Measurements from ENCODE around the gene C1orf210. TPM values are rescaled to one million over a fixed set of nuclear protein-coding genes. Genes with fewer than 3 reads are reported as not detected.
A peak's percentile ranks its signal among the peaks of the same experiment; 100 is the strongest.

Gene C1orf210
- polyA plus RNA-seq, 3 donors, result 0.05 TPM; not detected in 2

- Histone ChIP-seq H3K4me3 (replicated peaks in 1 of 3; ENCODE audit: low read depth in 2 of 3, low read length in 3 of 3) (no peak overlapping the region), H3K27me3 (ENCODE audit: control insufficient read depth in 2 of 2, insufficient read depth in 2 of 2, low read length in 2 of 2) (no peaks in the 10 kb centered on the region), H3K79me2 (ENCODE audit: insufficient read depth, low read length) (no peaks in the 10 kb centered on the region), H3K9ac (ENCODE audit: insufficient read depth, low read length, poor library complexity, severe bottlenecking) (no peak overlapping the region), H3K27ac (ENCODE audit: low read depth in 1 of 2, low read length in 2 of 2) (no peak overlapping the region), H2AFZ (ENCODE audit: insufficient read depth, low read depth, low read length, poor library complexity, severe bottlenecking) (no peak overlapping the region), H3K9me3 (replicated peaks in 1 of 2; ENCODE audit: control insufficient read depth in 1 of 2, insufficient read depth in 1 of 2, low read length in 2 of 2) (peaks cover 6 to 23% of the 10 kb centered on the region in 2 donors), H4K20me1 (ENCODE audit: insufficient read depth, low read length) (no peaks in the 10 kb centered on the region), H3K4me1 (ENCODE audit: control insufficient read depth in 1 of 2, insufficient read depth in 2 of 2, low read length in 2 of 2) (no peaks in the 10 kb centered on the region), H3K36me3 (replicated peaks in 1 of 2; ENCODE audit: control insufficient read depth in 1 of 2, insufficient read depth in 2 of 2, low read length in 2 of 2) (no peaks in the 10 kb centered on the region), H3K4me2 (replicated peaks; ENCODE audit: extremely low read depth, low read length, poor library complexity, severe bottlenecking) (no peak overlapping the region)
- H3K27ac Mint-ChIP-seq, result peak overlapping the region in 1 of 7 donors; percentile 45
- intact Hi-C loops (cut with micrococcal nuclease), result no loop called here
- no peak overlapping the region for H3K4me3 Mint-ChIP-seq
- H3K9me3 Mint-ChIP-seq, result peaks cover 1 to 26% (median 10%) of the 10 kb centered on the region in 7 donors
- peaks cover 0 to 3% (median 2%) of the 10 kb centered on the region in 3 donors for H3K27me3 Mint-ChIP-seq (ENCODE audit: low read depth in 3 of 3)
- no peaks in the 10 kb centered on the region for H3K36me3 Mint-ChIP-seq
- 71% methylated on average over 9 of the region's 10 CpGs for WGBS (ENCODE audit: insufficient coverage)
- no peak for DNase-seq
- no peak for TF ChIP-seq CTCF (IDR thresholded peaks at IDR 0.05)
- no peaks in the 10 kb centered on the region for H3K4me1 Mint-ChIP-seq
These were observed 29.8 kb downstream of the C1orf210 start for GRCh38 chr1:43255438-43256210.

DNA sequence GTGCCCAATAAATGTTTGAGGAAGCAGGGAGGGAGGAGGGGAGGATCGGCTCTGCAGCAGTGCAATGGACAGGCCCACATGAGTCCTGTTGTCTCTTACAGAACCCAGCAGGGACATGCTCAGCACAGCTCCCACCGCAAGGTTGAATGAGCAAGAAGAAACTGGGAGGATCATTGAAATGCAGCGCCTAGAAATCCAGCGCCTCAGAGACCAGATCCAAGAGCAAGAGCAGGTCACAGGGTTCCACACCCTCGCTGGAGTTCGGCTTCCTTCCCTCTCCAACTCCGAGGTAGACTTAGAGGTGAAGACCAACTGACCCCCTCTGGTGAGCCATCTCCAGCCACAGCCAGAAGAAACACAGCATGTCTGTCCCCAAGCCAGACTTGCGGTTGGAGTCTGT is 31.5 kb downstream of the C1orf210 start:
- H3K4me2 ChIP-seq (replicated peaks; ENCODE audit: extremely low read depth, low read length, poor library complexity, severe bottlenecking), result no peak overlapping the region
- H3K9ac ChIP-seq (ENCODE audit: insufficient read depth, low read length, poor library complexity, severe bottlenecking), result no peak overlapping the region
- DNase-seq, result no peak
- WGBS (ENCODE audit: insufficient coverage), result 98% methylated on average over 5 of the region's 8 CpGs
- H3K9me3 ChIP-seq (replicated peaks in 1 of 2; ENCODE audit: control insufficient read depth in 1 of 2, insufficient read depth in 1 of 2, low read length in 2 of 2), result peaks cover 6 to 20% of the 10 kb centered on the region in 2 donors
- Mint-ChIP-seq H3K27ac (peak overlapping the region in 1 of 7 donors; percentile 54), H3K36me3 (no peaks in the 10 kb centered on the region), H3K4me1 (no peaks in the 10 kb centered on the region), H3K27me3 (ENCODE audit: low read depth in 3 of 3) (peaks cover 0 to 3% (median 2%) of the 10 kb centered on the region in 3 donors), H3K4me3 (no peak overlapping the region), H3K9me3 (peaks cover 0 to 16% (median 8%) of the 10 kb centered on the region in 7 donors)
- no peak for TF ChIP-seq CTCF (IDR thresholded peaks at IDR 0.05)
- H3K36me3 ChIP-seq (replicated peaks in 1 of 2; ENCODE audit: control insufficient read depth in 1 of 2, insufficient read depth in 2 of 2, low read length in 2 of 2), result no peaks in the 10 kb centered on the region
- H3K4me1 ChIP-seq (ENCODE audit: control insufficient read depth in 1 of 2, insufficient read depth in 2 of 2, low read length in 2 of 2), result no peaks in the 10 kb centered on the region
- no peak overlapping the region for H2AFZ ChIP-seq (ENCODE audit: insufficient read depth, low read depth, low read length, poor library complexity, severe bottlenecking)
- H3K79me2 ChIP-seq (ENCODE audit: insufficient read depth, low read length), result no peaks in the 10 kb centered on the region
- no peak overlapping the region for H3K27ac ChIP-seq (ENCODE audit: low read depth in 1 of 2, low read length in 2 of 2)
- H4K20me1 ChIP-seq (ENCODE audit: insufficient read depth, low read length), result no peaks in the 10 kb centered on the region
- intact Hi-C loops (cut with micrococcal nuclease), result no loop called here
- no peak overlapping the region for H3K4me3 ChIP-seq (replicated peaks in 1 of 3; ENCODE audit: low read depth in 2 of 3, low read length in 3 of 3)
- no peaks in the 10 kb centered on the region for H3K27me3 ChIP-seq (ENCODE audit: control insufficient read depth in 2 of 2, insufficient read depth in 2 of 2, low read length in 2 of 2)

Data from CD14-positive monocyte (primary cell).